Fibroblast of skin of left biceps (primary cell): ENCODE data around the gene HJURP.

Source experiments
- DNase-seq, 2 experiments: peaks; one replicate each; pipeline ENCODE4 v3.0.0-alpha.2; 2013; ENCODE audit warnings: low read depth in 2 of 2

HJURP gene

GRCh38 chr2:233814056-233814835 is 40.1 kb downstream of the HJURP start:
- DNase-seq, result no peak

- DNase-seq, result no peak
Measured at GRCh38 chr2:233813236-233814055, 40.9 kb downstream of the HJURP start.

GRCh38 chr2:233811732-233812131 is 42.6 kb downstream of the HJURP start:
- no peak for DNase-seq

GRCh38 chr2:233811087-233811486 is 43.2 kb downstream of the HJURP start:
- DNase-seq, result no peak

- no peak for DNase-seq
Measured at GRCh38 chr2:233810385-233810784, 44.0 kb downstream of the HJURP start.

GRCh38 chr2:233807966-233808935 is 46.1 kb downstream of the HJURP start:
- DNase-seq, result no peak

GRCh38 chr2:233807215-233807865 is 47.0 kb downstream of the HJURP start:
- DNase-seq, result no peak

- DNase-seq, result no peak
Measured at GRCh38 chr2:233803994-233804393, 50.3 kb downstream of the HJURP start.

- DNase-seq, result no peak
Measured at GRCh38 chr2:233803292-233803911, 50.9 kb downstream of the HJURP start.

- DNase-seq, result no peak
Measured at GRCh38 chr2:233802132-233802815, 52.1 kb downstream of the HJURP start.

- no peak for DNase-seq
Measured at GRCh38 chr2:233801357-233802131, 52.8 kb downstream of the HJURP start.

GRCh38 chr2:233800208-233800607 is 54.1 kb downstream of the HJURP start:
- DNase-seq, result no peak

GRCh38 chr2:233799716-233800115 is 54.6 kb downstream of the HJURP start:
- DNase-seq, result no peak

- DNase-seq, result no peak
Measured at GRCh38 chr2:233799087-233799665, 55.2 kb downstream of the HJURP start.

- DNase-seq, result no peak
Measured at GRCh38 chr2:233798335-233799086, 55.8 kb downstream of the HJURP start.

GRCh38 chr2:233796254-233796653 is 58.1 kb downstream of the HJURP start:
- no peak for DNase-seq

- no peak for DNase-seq
Measured at GRCh38 chr2:233795735-233796171, 58.6 kb downstream of the HJURP start.

- no peak for DNase-seq
Measured at GRCh38 chr2:233794128-233794658, 60.1 kb downstream of the HJURP start.
